ENCODE results near the gene TOX2. TPM values are rescaled to one million over a fixed set of nuclear protein-coding genes. Genes with fewer than 3 reads are reported as not detected.

Gene TOX2
- total RNA-seq, 2 donors from 2014 or later = 2.4 to 3.4 TPM

- Histone ChIP-seq H3K36me3 (ENCODE audit: control insufficient read depth, insufficient read depth, low read length) (no peaks in the 10 kb centered on the region), H3K27me3 (ENCODE audit: control insufficient read depth, insufficient read depth, low read length, poor library complexity, severe bottlenecking) (no peaks in the 10 kb centered on the region), H3K9ac (ENCODE audit: extremely low read depth, low read length, poor library complexity, severe bottlenecking) (no peak overlapping the region), H3K4me1 (ENCODE audit: control insufficient read depth, insufficient read depth, low read length) (no peaks in the 10 kb centered on the region), H3K9me3 (ENCODE audit: control insufficient read depth, low read length) (no peaks in the 10 kb centered on the region), H3K4me3 (ENCODE audit: low read length) (no peak overlapping the region), H3K27ac (ENCODE audit: low read depth, low read length) (no peak overlapping the region)
- TF ChIP-seq CTCF (conservative IDR thresholded peaks at IDR 0.05) = no peak
- Mint-ChIP-seq H3K9me3 (no peaks in the 10 kb centered on the region), H3K36me3 (ENCODE audit: low read depth) (no peaks in the 10 kb centered on the region), H3K27ac (no peak overlapping the region), H3K4me1 (no peaks in the 10 kb centered on the region), H3K27me3 (ENCODE audit: insufficient read depth) (peaks cover 2% of the 10 kb centered on the region), H3K4me3 (no peak overlapping the region)
- no peak for DNase-seq
- WGBS, 2 experiments (ENCODE audit: insufficient coverage in 1 of 2, insufficient read length in 1 of 2) = 94 to 96% methylated on average over 5 of the region's 5 CpGs
Measured at GRCh38 chr20:44081888-44082287, 167.2 kb downstream of the TOX2 start.

- Histone ChIP-seq H3K9ac (ENCODE audit: extremely low read depth, low read length, poor library complexity, severe bottlenecking) (no peak overlapping the region), H3K4me3 (ENCODE audit: low read length) (no peak overlapping the region), H3K4me1 (ENCODE audit: control insufficient read depth, insufficient read depth, low read length) (no peaks in the 10 kb centered on the region), H3K36me3 (ENCODE audit: control insufficient read depth, insufficient read depth, low read length) (no peaks in the 10 kb centered on the region), H3K27ac (ENCODE audit: low read depth, low read length) (no peak overlapping the region), H3K27me3 (ENCODE audit: control insufficient read depth, insufficient read depth, low read length, poor library complexity, severe bottlenecking) (no peaks in the 10 kb centered on the region), H3K9me3 (ENCODE audit: control insufficient read depth, low read length) (no peaks in the 10 kb centered on the region)
- H3K27ac Mint-ChIP-seq = no peak overlapping the region
- WGBS, 2 experiments (ENCODE audit: insufficient coverage in 1 of 2, insufficient read length in 1 of 2) = 92 to 94% methylated on average over 8 to 10 of the region's 10 CpGs
- TF ChIP-seq CTCF (conservative IDR thresholded peaks at IDR 0.05) = no peak
- H3K4me3 Mint-ChIP-seq = no peak overlapping the region
- no peaks in the 10 kb centered on the region for H3K36me3 Mint-ChIP-seq (ENCODE audit: low read depth)
- no peak for DNase-seq
- peaks cover 2% of the 10 kb centered on the region for H3K27me3 Mint-ChIP-seq (ENCODE audit: insufficient read depth)
- no peaks in the 10 kb centered on the region for H3K9me3 Mint-ChIP-seq
- H3K4me1 Mint-ChIP-seq = no peaks in the 10 kb centered on the region
Measured at GRCh38 chr20:44083220-44083933, 168.7 kb downstream of the TOX2 start.

- no peak for TF ChIP-seq CTCF (conservative IDR thresholded peaks at IDR 0.05)
- Histone ChIP-seq H3K4me1 (ENCODE audit: control insufficient read depth, insufficient read depth, low read length) (no peaks in the 10 kb centered on the region), H3K9ac (ENCODE audit: extremely low read depth, low read length, poor library complexity, severe bottlenecking) (no peak overlapping the region), H3K9me3 (ENCODE audit: control insufficient read depth, low read length) (no peaks in the 10 kb centered on the region), H3K4me3 (ENCODE audit: low read length) (no peak overlapping the region), H3K27me3 (ENCODE audit: control insufficient read depth, insufficient read depth, low read length, poor library complexity, severe bottlenecking) (no peaks in the 10 kb centered on the region), H3K36me3 (ENCODE audit: control insufficient read depth, insufficient read depth, low read length) (no peaks in the 10 kb centered on the region), H3K27ac (ENCODE audit: low read depth, low read length) (no peak overlapping the region)
- no peak for DNase-seq
- no peak overlapping the region for H3K27ac Mint-ChIP-seq
- H3K4me1 Mint-ChIP-seq = no peaks in the 10 kb centered on the region
- no peak overlapping the region for H3K4me3 Mint-ChIP-seq
- peaks cover 2% of the 10 kb centered on the region for H3K27me3 Mint-ChIP-seq (ENCODE audit: insufficient read depth)
- no peaks in the 10 kb centered on the region for H3K36me3 Mint-ChIP-seq (ENCODE audit: low read depth)
- no peaks in the 10 kb centered on the region for H3K9me3 Mint-ChIP-seq
- WGBS, 2 experiments (ENCODE audit: insufficient coverage in 1 of 2, insufficient read length in 1 of 2) = 75 to 100% methylated on average over 1 to 2 of the region's 2 CpGs
Measured at GRCh38 chr20:44084439-44084838, 169.8 kb downstream of the TOX2 start.
